PC-9 (cell line): ENCODE data around the gene PYY.

ENCODE experiments used
- EZH2 ChIP-seq: fragments of 200-600 bp; sonication (generic); IDR thresholded peaks from 2 replicates; pipeline ENCODE4 v1.8.0; 2017; ENCODE audit warnings: antibody characterized with exemption, low read depth
- TF ChIP-seq, protein P1 (sequence below): fragments of 200-600 bp; sonication (generic); conservative IDR thresholded peaks from 2 replicates; pipeline ENCODE4 v1.6.1; 2017; ENCODE audit warnings: mixed run types, antibody characterized with exemption, mild to moderate bottlenecking, moderate library complexity

DNA sequence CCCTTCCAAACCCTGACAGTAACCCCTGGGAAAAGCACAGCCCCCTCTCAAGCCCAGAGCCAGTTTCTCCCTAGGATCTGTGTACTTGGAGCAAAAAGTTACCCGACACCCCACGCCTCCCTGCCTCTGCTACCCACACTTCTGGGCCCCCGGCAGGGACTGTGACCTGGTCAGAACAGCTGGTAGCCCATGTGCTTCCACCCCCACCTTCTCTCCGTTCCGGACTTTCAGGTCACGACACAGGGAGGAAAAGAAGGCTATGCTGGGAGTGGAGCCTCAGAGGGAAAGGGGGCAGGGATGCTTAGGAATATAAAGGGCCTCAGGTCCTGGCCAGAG is 17.8 kb downstream of the PYY start:
- TF ChIP-seq EZH2, result no peak
- TF ChIP-seq, protein P1, sequence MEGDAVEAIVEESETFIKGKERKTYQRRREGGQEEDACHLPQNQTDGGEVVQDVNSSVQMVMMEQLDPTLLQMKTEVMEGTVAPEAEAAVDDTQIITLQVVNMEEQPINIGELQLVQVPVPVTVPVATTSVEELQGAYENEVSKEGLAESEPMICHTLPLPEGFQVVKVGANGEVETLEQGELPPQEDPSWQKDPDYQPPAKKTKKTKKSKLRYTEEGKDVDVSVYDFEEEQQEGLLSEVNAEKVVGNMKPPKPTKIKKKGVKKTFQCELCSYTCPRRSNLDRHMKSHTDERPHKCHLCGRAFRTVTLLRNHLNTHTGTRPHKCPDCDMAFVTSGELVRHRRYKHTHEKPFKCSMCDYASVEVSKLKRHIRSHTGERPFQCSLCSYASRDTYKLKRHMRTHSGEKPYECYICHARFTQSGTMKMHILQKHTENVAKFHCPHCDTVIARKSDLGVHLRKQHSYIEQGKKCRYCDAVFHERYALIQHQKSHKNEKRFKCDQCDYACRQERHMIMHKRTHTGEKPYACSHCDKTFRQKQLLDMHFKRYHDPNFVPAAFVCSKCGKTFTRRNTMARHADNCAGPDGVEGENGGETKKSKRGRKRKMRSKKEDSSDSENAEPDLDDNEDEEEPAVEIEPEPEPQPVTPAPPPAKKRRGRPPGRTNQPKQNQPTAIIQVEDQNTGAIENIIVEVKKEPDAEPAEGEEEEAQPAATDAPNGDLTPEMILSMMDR, result no peak
